Activated CD4-positive, alpha-beta memory T cell treated with anti-CD3 and anti-CD28 coated beads for 36 hours (primary cell): ENCODE measurements around the gene ZGRF1. TPM values are rescaled to one million over a fixed set of nuclear protein-coding genes. Genes with fewer than 3 reads are reported as not detected.
"Not testable (repeated sequence)": the region's sequence is repeated elsewhere in the genome, so short reads cannot be mapped to it uniquely, and the experiment has no call there.

Source experiments
- CTCF ChIA-PET: fragments of 350-600 bp; sonication (Branson Sonifier 250); formaldehyde crosslinking; loops from one replicate; lab custom pipeline; 2021; ENCODE audit warnings: antibody characterized with exemption, inconsistent platforms; lab: Charles Lee
- POLR2A ChIA-PET: fragments of 350-600 bp; sonication (Branson Sonifier 250); formaldehyde crosslinking; loops from one replicate; lab custom pipeline; 2021; ENCODE audit warnings: antibody characterized with exemption; lab: Charles Lee
- DNase-seq: peaks from one replicate; pipeline ENCODE4 v3.0.0-alpha.2; 2020
- H3K27ac Mint-ChIP-seq: one replicate; pipeline ENCODE4 v1.8.0; 2021; ENCODE audit warnings: mixed read lengths
- H3K27me3 Mint-ChIP-seq: one replicate; pipeline ENCODE4 v1.8.0; 2021; ENCODE audit warnings: mixed read lengths
- H3K36me3 Mint-ChIP-seq: one replicate; pipeline ENCODE4 v1.8.0; 2021; ENCODE audit warnings: mixed read lengths
- H3K4me1 Mint-ChIP-seq: one replicate; pipeline ENCODE4 v1.8.0; 2021; ENCODE audit warnings: low read depth, mixed read lengths
- H3K4me3 Mint-ChIP-seq: one replicate; pipeline ENCODE4 v1.8.0; 2021; ENCODE audit warnings: mild to moderate bottlenecking, mixed read lengths
- H3K9me3 Mint-ChIP-seq: one replicate; pipeline ENCODE4 v1.8.0; 2021; ENCODE audit warnings: mixed read lengths
- intact Hi-C: fragments of 100-400 bp; cut with micrococcal nuclease; formaldehyde crosslinking; loops from one replicate; pipeline ENCODE4 v1.15.1; 2023
- total RNA-seq, 2 experiments: library from RNA; stranded (reverse); gene quantifications; one replicate each; pipeline ENCODE4 v1.2.3, GENCODE V29; 2021

Gene ZGRF1
- total RNA-seq, 2 experiments from 2014 or later: 32.9 to 36.6 TPM

DNA sequence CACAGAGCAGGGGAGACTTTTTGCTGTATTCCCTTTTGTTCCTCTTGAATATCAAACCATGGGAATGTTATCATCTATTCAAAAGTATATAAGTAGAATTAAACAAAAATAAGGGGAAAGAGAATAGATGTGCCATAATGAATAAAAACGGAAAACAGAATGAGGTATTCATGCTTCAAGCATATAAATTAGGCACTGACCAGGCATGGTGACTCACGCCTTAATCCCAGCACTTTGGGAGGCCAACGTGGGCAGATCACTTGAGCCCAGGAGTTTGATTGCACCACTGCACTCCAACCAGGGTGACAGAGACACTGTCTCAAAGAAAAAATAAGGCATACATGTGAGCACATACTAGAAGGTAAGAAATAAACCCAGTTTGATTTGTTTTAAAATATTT lies 104.4 kb downstream of the ZGRF1 start:
- Mint-ChIP-seq H3K4me1 (no peaks in the 10 kb centered on the region), H3K27me3 (peaks cover 14% of the 10 kb centered on the region), H3K36me3 (no peaks in the 10 kb centered on the region), H3K9me3 (no peaks in the 10 kb centered on the region), H3K27ac (no peak overlapping the region), H3K4me3 (no peak overlapping the region)
- intact Hi-C loops: no loop called here
- ChIA-PET CTCF (no interaction called here), POLR2A (no interaction called here)
- DNase-seq: no peak

DNA sequence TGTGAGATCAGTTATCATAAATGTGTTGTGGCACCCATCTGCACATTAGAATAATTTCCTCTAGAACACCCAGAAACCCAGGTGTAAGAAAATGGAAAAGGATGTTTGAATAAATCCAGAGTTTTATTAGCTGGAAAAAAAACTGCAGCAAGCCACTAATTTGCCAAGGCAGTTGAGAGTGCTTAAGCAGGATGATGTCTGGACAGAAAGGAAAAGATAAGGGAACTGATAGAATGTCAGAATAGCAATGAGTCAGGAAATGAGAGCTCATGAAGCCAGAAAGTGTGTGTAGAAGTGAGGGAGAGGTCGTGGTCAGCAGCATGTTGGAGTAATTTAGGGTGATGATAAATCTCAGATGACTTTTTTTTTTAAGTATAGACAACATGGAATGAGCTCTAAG lies 105.6 kb downstream of the ZGRF1 start:
- Mint-ChIP-seq H3K36me3 (no peaks in the 10 kb centered on the region), H3K9me3 (no peaks in the 10 kb centered on the region), H3K27me3 (peaks cover 16% of the 10 kb centered on the region), H3K27ac (no peak overlapping the region), H3K4me1 (no peaks in the 10 kb centered on the region), H3K4me3 (no peak overlapping the region)
- intact Hi-C loops: no loop called here
- POLR2A ChIA-PET: no interaction called here
- no peak for DNase-seq
- CTCF ChIA-PET: interaction anchor here (1.3 kb wide), 1 partner anchor 203 kb away, joined by 5 read pairs; no protein-coding TSS in a partner anchor

- Mint-ChIP-seq H3K9me3 (no peaks in the 10 kb centered on the region), H3K27ac (no peak overlapping the region), H3K4me1 (peaks cover 18% of the 10 kb centered on the region), H3K27me3 (peaks cover 42% of the 10 kb centered on the region), H3K36me3 (peaks cover 3% of the 10 kb centered on the region), H3K4me3 (no peak overlapping the region)
- no peak for DNase-seq
- CTCF ChIA-PET: no interaction called here
- intact Hi-C loops: no loop called here
- POLR2A ChIA-PET: no interaction called here
These were observed 110.6 kb downstream of the ZGRF1 start for GRCh38 chr4:112526061-112526460.

DNA sequence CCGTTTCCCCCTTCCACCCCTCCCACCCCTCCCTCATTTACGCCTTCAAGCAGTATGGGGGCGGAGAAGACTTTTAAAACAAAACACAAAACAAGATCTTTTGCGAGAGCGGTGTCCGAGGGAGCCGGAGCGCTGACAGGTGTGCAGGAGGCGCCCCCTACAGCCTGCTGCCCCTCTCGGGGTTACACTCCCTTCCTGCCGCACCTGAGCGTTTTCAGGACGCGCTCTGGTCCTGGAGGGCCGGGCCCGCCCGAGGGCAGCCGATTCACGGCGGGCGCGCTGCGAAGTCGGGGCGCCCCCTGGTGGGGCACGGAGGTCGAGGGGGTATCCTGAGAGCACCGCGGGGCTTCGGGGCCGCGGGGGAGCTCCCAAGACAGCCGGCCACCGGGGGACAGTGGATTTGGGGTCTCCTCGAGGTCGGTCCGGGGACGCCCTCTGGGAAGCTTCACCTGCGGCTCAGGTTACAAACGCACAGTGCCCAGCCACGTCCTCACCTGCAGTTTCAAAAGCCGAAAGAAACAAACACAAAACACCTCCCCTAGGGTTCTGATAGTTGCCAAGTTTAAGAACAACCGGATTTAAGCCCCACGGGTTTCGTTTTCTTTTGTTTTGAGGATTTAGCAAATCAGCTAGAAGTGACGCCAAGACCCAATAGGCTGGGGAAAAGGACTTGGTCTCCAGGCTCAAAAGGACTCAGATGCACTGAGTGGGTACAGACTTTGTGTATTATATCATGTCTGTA lies 112.8 kb downstream of the ZGRF1 start:
- Mint-ChIP-seq H3K27me3 (peaks cover 51% of the 10 kb centered on the region), H3K4me1 (peaks cover 31% of the 10 kb centered on the region), H3K9me3 (no peaks in the 10 kb centered on the region), H3K36me3 (peaks cover 3% of the 10 kb centered on the region), H3K27ac (no peak overlapping the region), H3K4me3 (peak overlapping the region; percentile 72)
- POLR2A ChIA-PET: interaction anchor here (0.5 kb wide), 1 partner anchor 136 kb away, joined by 4 read pairs; no protein-coding TSS in a partner anchor
- CTCF ChIA-PET: interaction anchor here (0.7 to 4.0 kb wide), 29 partner anchors 8 to 451 kb away, joined by 3 to 52 read pairs (median 4); partner anchors contain the start of gene NEUROG2
- peak; percentile 86 for DNase-seq
- intact Hi-C loops: loop anchor here (1.0 to 5.0 kb wide), 10 partner anchors 9 to 447 kb away; no protein-coding TSS in a partner anchor

- Mint-ChIP-seq H3K4me3 (peak overlapping the region; percentile 72), H3K36me3 (peaks cover 3% of the 10 kb centered on the region), H3K27me3 (peaks cover 58% of the 10 kb centered on the region), H3K9me3 (no peaks in the 10 kb centered on the region), H3K27ac (no peak overlapping the region), H3K4me1 (peaks cover 32% of the 10 kb centered on the region)
- POLR2A ChIA-PET: interaction anchor here (0.5 to 1.0 kb wide), 2 partner anchors 11 to 135 kb away, joined by 4 to 5 read pairs; no protein-coding TSS in a partner anchor
- intact Hi-C loops: loop anchor here (1.0 to 5.0 kb wide), 10 partner anchors 8 to 446 kb away; no protein-coding TSS in a partner anchor
- CTCF ChIA-PET: interaction anchor here (0.9 to 4.0 kb wide), 12 partner anchors 9 to 450 kb away, joined by 3 to 52 read pairs (median 6); no protein-coding TSS in a partner anchor
- peak; percentile 64 for DNase-seq
These were observed 113.5 kb downstream of the ZGRF1 start for GRCh38 chr4:112523008-112523721.

DNA sequence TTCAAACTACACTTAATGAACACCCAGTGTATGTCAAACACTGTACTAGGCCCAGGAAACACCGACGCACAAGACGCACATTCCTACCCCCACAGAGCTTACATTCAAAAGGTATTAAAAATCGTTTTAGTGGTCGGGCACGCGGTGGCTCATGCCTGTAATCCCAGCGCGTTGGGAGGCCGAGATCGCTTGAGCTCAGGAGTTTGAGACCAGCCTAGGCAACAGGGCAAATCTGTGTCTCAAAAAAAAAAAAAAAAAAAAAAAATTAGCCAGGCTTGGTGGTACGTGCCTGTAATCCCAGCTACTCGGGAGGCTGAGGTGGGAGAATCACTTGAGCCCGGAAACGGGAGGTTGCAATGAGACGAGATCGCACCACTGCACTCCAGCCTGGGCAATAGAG lies 114.3 kb downstream of the ZGRF1 start:
- DNase-seq, H3K9me3 Mint-ChIP-seq, H3K27ac Mint-ChIP-seq, H3K36me3 Mint-ChIP-seq: not testable (repeated sequence)
- Mint-ChIP-seq H3K27me3 (peaks cover 66% of the 10 kb centered on the region), H3K4me1 (peaks cover 40% of the 10 kb centered on the region), H3K4me3 (peak overlapping the region; percentile 29)
- intact Hi-C loops: loop anchor here (2.0 to 5.0 kb wide), 3 partner anchors 240 to 445 kb away; no protein-coding TSS in a partner anchor
- CTCF ChIA-PET: interaction anchor here (0.9 to 4.0 kb wide), 8 partner anchors 8 to 422 kb away, joined by 3 to 52 read pairs (median 19); no protein-coding TSS in a partner anchor
- POLR2A ChIA-PET: interaction anchor here (1.0 kb wide), 1 partner anchor 10 kb away, joined by 5 read pairs; no protein-coding TSS in a partner anchor

DNA sequence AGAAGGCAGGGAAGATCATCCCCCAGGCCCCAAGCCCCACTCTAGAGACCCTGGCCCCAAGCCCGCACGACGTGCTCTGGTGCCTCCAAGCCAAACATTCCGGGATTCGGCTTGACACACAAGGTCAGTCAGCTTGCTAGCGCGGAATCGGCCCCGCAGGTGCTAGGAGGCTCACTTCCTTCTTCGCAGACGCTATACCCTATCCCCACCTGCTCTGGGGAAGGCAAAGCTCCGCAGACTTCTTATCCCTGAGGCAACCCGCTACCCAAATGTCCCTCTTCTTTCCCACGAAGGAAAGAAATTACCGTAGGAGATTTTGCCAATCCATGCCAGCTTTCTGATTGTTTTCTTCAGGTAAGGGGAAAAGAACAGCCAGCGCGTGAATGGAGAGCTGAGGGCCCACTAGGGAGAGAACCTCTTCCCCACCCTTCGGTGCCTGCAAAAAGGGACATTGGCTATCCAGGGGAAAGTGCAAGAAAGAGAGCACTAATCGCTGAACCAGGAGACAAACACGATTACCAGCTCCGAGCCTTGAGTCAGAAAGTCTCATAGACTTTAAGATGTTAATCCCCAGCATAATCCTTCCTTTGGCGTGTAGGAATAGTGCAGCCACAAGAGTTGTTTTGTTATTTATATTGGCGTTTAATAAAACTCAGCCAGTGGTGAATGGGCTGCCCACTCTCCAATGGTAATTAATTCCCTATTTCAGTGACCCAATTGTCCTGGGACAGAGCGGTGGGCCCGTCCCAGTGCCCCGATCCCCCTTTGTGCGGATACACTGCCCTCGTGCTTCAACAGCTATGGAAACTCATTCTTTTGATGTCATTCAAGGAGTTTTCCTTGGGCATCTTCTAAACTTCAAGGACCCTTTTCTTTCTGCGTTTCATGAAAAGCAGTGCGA lies 115.3 kb downstream of the ZGRF1 start:
- H3K4me3 Mint-ChIP-seq: peak overlapping the region; percentile 16

DNA sequence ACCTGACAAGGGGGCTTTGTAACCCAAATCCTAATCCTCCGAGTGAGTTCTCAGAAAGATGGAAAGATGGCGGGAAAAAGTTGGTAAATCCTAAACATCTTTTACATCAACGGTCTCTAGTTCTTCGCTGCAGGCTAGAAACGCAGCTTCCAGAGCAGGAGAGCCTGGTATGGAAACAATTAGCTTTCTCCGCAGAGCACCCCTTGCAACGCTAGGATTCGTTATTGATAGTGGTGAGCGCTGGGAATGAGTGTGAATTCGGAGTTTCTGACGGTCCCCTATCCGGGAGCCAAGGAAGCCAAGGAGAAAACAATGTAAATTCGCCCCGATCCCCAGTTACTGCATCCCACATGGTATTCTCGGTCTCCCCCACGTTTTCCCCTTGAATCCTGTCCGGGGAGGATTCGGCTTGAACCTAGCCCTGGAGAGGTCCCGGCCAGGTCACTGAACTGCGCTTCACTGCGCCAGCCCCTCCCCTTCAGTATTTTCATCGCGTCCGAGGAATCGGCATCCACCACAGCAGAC lies 116.0 kb downstream of the ZGRF1 start:
- Mint-ChIP-seq H3K36me3 (peaks cover 3% of the 10 kb centered on the region), H3K27me3 (peaks cover 76% of the 10 kb centered on the region), H3K4me1 (peaks cover 49% of the 10 kb centered on the region), H3K4me3 (peak overlapping the region; percentile 16), H3K27ac (no peak overlapping the region), H3K9me3 (no peaks in the 10 kb centered on the region)
- ChIA-PET CTCF (interaction anchor here (0.9 to 1.1 kb wide), 2 partner anchors 192 to 245 kb away, joined by 3 read pairs; no protein-coding TSS in a partner anchor), POLR2A (interaction anchor here (0.8 kb wide), 1 partner anchor 276 kb away, joined by 3 read pairs; no protein-coding TSS in a partner anchor)
- intact Hi-C loops: loop anchor here (5.0 kb wide), 2 partner anchors 297 to 443 kb away; no protein-coding TSS in a partner anchor
- no peak for DNase-seq

More for the DNA sequence above, 115.3 kb downstream of the ZGRF1 start:
- Mint-ChIP-seq H3K4me1 (peaks cover 47% of the 10 kb centered on the region), H3K27me3 (peaks cover 72% of the 10 kb centered on the region), H3K9me3 (no peaks in the 10 kb centered on the region), H3K36me3 (peaks cover 3% of the 10 kb centered on the region), H3K27ac (no peak overlapping the region)
- no peak for DNase-seq
- ChIA-PET POLR2A (interaction anchor here (0.8 kb wide), 1 partner anchor 277 kb away, joined by 3 read pairs; no protein-coding TSS in a partner anchor), CTCF (interaction anchor here (4.0 kb wide), 1 partner anchor 10 kb away, joined by 52 read pairs; no protein-coding TSS in a partner anchor)
- intact Hi-C loops: loop anchor here (2.0 to 5.0 kb wide), 3 partner anchors 241 to 444 kb away; no protein-coding TSS in a partner anchor

- Mint-ChIP-seq H3K27ac (no peak overlapping the region), H3K4me1 (peaks cover 52% of the 10 kb centered on the region), H3K4me3 (no peak overlapping the region), H3K36me3 (peaks cover 3% of the 10 kb centered on the region), H3K27me3 (peaks cover 81% of the 10 kb centered on the region), H3K9me3 (no peaks in the 10 kb centered on the region)
- DNase-seq: peak; percentile 23
- POLR2A ChIA-PET: no interaction called here
- intact Hi-C loops: loop anchor here (5.0 to 10.0 kb wide), 4 partner anchors 297 to 1888 kb away; partner anchors contain the start of gene CAMK2D
- CTCF ChIA-PET: interaction anchor here (0.9 to 1.1 kb wide), 3 partner anchors 9 to 245 kb away, joined by 3 read pairs; no protein-coding TSS in a partner anchor
These were observed 116.8 kb downstream of the ZGRF1 start for GRCh38 chr4:112519689-112520597.

- Mint-ChIP-seq H3K27me3 (peaks cover 88% of the 10 kb centered on the region), H3K27ac (no peak overlapping the region), H3K4me3 (no peak overlapping the region), H3K4me1 (peaks cover 59% of the 10 kb centered on the region), H3K9me3 (no peaks in the 10 kb centered on the region), H3K36me3 (peaks cover 3% of the 10 kb centered on the region)
- intact Hi-C loops: loop anchor here (5.0 to 10.0 kb wide), 2 partner anchors 1246 to 1886 kb away; partner anchors contain the start of gene CAMK2D
- no peak for DNase-seq
- ChIA-PET POLR2A (no interaction called here), CTCF (no interaction called here)
These were observed 118.0 kb downstream of the ZGRF1 start for GRCh38 chr4:112518675-112519074.
